K562 (cell line): ENCODE data around the gene PPP1CB.

Experiments
- GABPA ChIP-seq: fragments of 200-800 bp; sonication (Bioruptor generic); conservative IDR thresholded peaks from 2 replicates; pipeline ENCODE4 v1.6.1; 2016; ENCODE audit warnings: low read depth, missing genetic modification characterization, missing compliant biosample characterization
- HDAC1 ChIP-seq, 2 experiments: fragments of 450-650 bp; IDR thresholded peaks; 2 replicates each; pipeline ENCODE4 v1.6.1; 2016 to 2017; ENCODE audit warnings: inconsistent platforms in 1 of 2, mild to moderate bottlenecking in 1 of 2, moderate library complexity in 1 of 2
- NONO ChIP-seq, 2 experiments: fragments of 200-400 bp in 1 of 2; fragments of 450-650 bp in 1 of 2; formaldehyde crosslinking in 1 of 2; IDR thresholded peaks; 2 replicates each; pipeline ENCODE4 v1.6.1; 2017; ENCODE audit warnings: low read depth in 2 of 2, mild to moderate bottlenecking in 2 of 2, moderate library complexity in 2 of 2, low read length in 1 of 2
- RBBP5 ChIP-seq: fragments of 200-600 bp; sonication (generic); IDR thresholded peaks from 2 replicates; pipeline ENCODE4 v1.6.1; 2012; ENCODE audit warnings: borderline replicate concordance, mild to moderate bottlenecking, low read length, control low read depth, inconsistent platforms; ENCODE audit not compliant: insufficient read depth, poor library complexity, severe bottlenecking
- RCOR1 ChIP-seq, 2 experiments: IDR thresholded peaks; 2 replicates each; pipeline ENCODE4 v1.6.1; 2012; ENCODE audit warnings: low read depth in 2 of 2, low read length in 2 of 2, borderline replicate concordance in 1 of 2, improper control_type of control experiment in 1 of 2
- ZBTB49 ChIP-seq: sonication (generic); formaldehyde crosslinking; IDR thresholded peaks from 2 replicates; pipeline ENCODE4 v1.8.0; 2022; ENCODE audit warnings: missing genetic modification reagents, mild to moderate bottlenecking, borderline replicate concordance
- ZFX ChIP-seq: sonication (generic); formaldehyde crosslinking; IDR thresholded peaks from 2 replicates; pipeline ENCODE4 v1.8.0; 2022; ENCODE audit warnings: mild to moderate bottlenecking, missing genetic modification reagents, moderate library complexity
- ZNF121 ChIP-seq: sonication (generic); formaldehyde crosslinking; conservative IDR thresholded peaks from 2 replicates; pipeline ENCODE4 v1.8.0; 2022; ENCODE audit warnings: missing genetic modification reagents

- no peak for TF ChIP-seq RCOR1 (IDR thresholded peaks at IDR 0.05; ENCODE audit: borderline replicate concordance in 1 of 2, low read depth in 2 of 2, low read length in 2 of 2)
- TF ChIP-seq HDAC1 (IDR thresholded peaks at IDR 0.05), result no peak
- TF ChIP-seq NONO (IDR thresholded peaks at IDR 0.05; ENCODE audit: low read depth in 2 of 2, low read length in 1 of 2), result no peak
- no peak for TF ChIP-seq ZBTB49 (CRISPR knock-in tag)
- TF ChIP-seq RBBP5, result no peak
- no peak for TF ChIP-seq ZNF121 (CRISPR knock-in tag)
- TF ChIP-seq GABPA (tag), result no peak
- no peak for TF ChIP-seq ZFX (CRISPR knock-in tag)
These were observed 48.8 kb upstream of the PPP1CB start for GRCh38 chr2:28702878-28703277.
